SJSA1 (cell line): ENCODE measurements around the gene HS1BP3. TPM values are rescaled to one million over a fixed set of nuclear protein-coding genes. Genes with fewer than 3 reads are reported as not detected.

Experiments
- DNase-seq, 2 experiments: peaks; one replicate each; pipeline ENCODE4 v3.0.0-alpha.2; 2015 to 2020; ENCODE audit warnings: low spot score in 2 of 2, low read depth in 1 of 2
- H3K27ac ChIP-seq: fragments of 250-450 bp; sonication (Bioruptor Pico); 2 replicates; pipeline ENCODE4 v1.5.1; 2020; ENCODE audit warnings: mild to moderate bottlenecking, moderate library complexity
- H3K27me3 ChIP-seq: fragments of 250-450 bp; sonication (Bioruptor Pico); replicated peaks from 2 replicates; pipeline ENCODE4 v1.5.1; 2020; ENCODE audit warnings: mild to moderate bottlenecking, moderate library complexity
- H3K36me3 ChIP-seq: fragments of 250-450 bp; sonication (Bioruptor Pico); 2 replicates; pipeline ENCODE4 v1.5.1; 2020; ENCODE audit warnings: mild to moderate bottlenecking
- H3K4me1 ChIP-seq: fragments of 250-450 bp; sonication (Bioruptor Pico); replicated peaks from 2 replicates; pipeline ENCODE4 v1.6.1; 2021; ENCODE audit warnings: mild to moderate bottlenecking
- H3K4me3 ChIP-seq: fragments of 250-450 bp; sonication (Bioruptor Pico); 2 replicates; pipeline ENCODE4 v1.5.1; 2020; ENCODE audit warnings: mild to moderate bottlenecking
- H3K9me3 ChIP-seq: fragments of 250-450 bp; sonication (Bioruptor Pico); replicated peaks from 2 replicates; pipeline ENCODE4 v1.5.1; 2020; ENCODE audit warnings: mild to moderate bottlenecking
- total RNA-seq: library from RNA; depleted of rRNA; stranded (reverse); fragments of >200 nt; shearing (Covaris generic); gene quantifications from 2 replicates; pipeline ENCODE4 v1.2.3, GENCODE V29; 2014

HS1BP3 gene
- total RNA-seq, 1 experiment from 2014 or later, result 17.2 TPM

GRCh38 chr2:20603791-20604190, 47.1 kb downstream of the HS1BP3 start:
- no peak overlapping the region for H3K27ac ChIP-seq
- no peaks in the 10 kb centered on the region for H3K36me3 ChIP-seq
- no peaks in the 10 kb centered on the region for H3K27me3 ChIP-seq

GRCh38 chr2:20602803-20603202, 48.1 kb downstream of the HS1BP3 start:
- H3K4me3 ChIP-seq, result no peak overlapping the region
- H3K27ac ChIP-seq, result no peak overlapping the region
- H3K27me3 ChIP-seq, result no peaks in the 10 kb centered on the region
- H3K9me3 ChIP-seq, result no peaks in the 10 kb centered on the region; the same call in 1 of the 2 replicates
- no peaks in the 10 kb centered on the region for H3K4me1 ChIP-seq
- no peak for DNase-seq
- no peaks in the 10 kb centered on the region for H3K36me3 ChIP-seq

More at GRCh38 chr2:20603791-20604190, 47.1 kb downstream of the HS1BP3 start:
- Histone ChIP-seq H3K4me1 (no peaks in the 10 kb centered on the region), H3K4me3 (no peak overlapping the region), H3K9me3 (no peaks in the 10 kb centered on the region; the same call in 1 of the 2 replicates)
- no peak for DNase-seq

GRCh38 chr2:20600756-20601325, 50.1 kb downstream of the HS1BP3 start:
- no peak overlapping the region for H3K27ac ChIP-seq
- peaks cover 12% of the 10 kb centered on the region for H3K4me1 ChIP-seq
- no peak overlapping the region for H3K4me3 ChIP-seq
- H3K36me3 ChIP-seq, result 0 out of 2 replicates have a peak, but pooled peaks cover 6% of the 10 kb centered on the region
- H3K27me3 ChIP-seq, result no peaks in the 10 kb centered on the region
- no peaks in the 10 kb centered on the region for H3K9me3 ChIP-seq
- DNase-seq, result no peak

- no peaks in the 10 kb centered on the region for H3K27me3 ChIP-seq
- peaks cover 9% of the 10 kb centered on the region; the same call in 1 of the 2 replicates for H3K36me3 ChIP-seq
- peaks cover 20% of the 10 kb centered on the region for H3K4me1 ChIP-seq
- H3K4me3 ChIP-seq, result no peak overlapping the region
- H3K27ac ChIP-seq, result no peak overlapping the region
- DNase-seq, result no peak
- H3K9me3 ChIP-seq, result no peaks in the 10 kb centered on the region
Measured at GRCh38 chr2:20599861-20600461, 50.9 kb downstream of the HS1BP3 start.

- no peak for DNase-seq
- peaks cover 29% of the 10 kb centered on the region for H3K4me1 ChIP-seq
Measured at GRCh38 chr2:20599001-20599600, 51.8 kb downstream of the HS1BP3 start.

GRCh38 chr2:20597860-20598183, 53.1 kb downstream of the HS1BP3 start:
- H3K36me3 ChIP-seq, result peaks cover 9% of the 10 kb centered on the region; the same call in 1 of the 2 replicates
- H3K9me3 ChIP-seq, result no peaks in the 10 kb centered on the region
- DNase-seq, result no peak
- no peak overlapping the region for H3K4me3 ChIP-seq
- no peaks in the 10 kb centered on the region for H3K27me3 ChIP-seq
- no peak overlapping the region for H3K27ac ChIP-seq
- peaks cover 42% of the 10 kb centered on the region for H3K4me1 ChIP-seq

More at GRCh38 chr2:20599001-20599600, 51.8 kb downstream of the HS1BP3 start:
- no peak overlapping the region for H3K27ac ChIP-seq
- H3K36me3 ChIP-seq, result peaks cover 9% of the 10 kb centered on the region; the same call in 1 of the 2 replicates
- H3K27me3 ChIP-seq, result no peaks in the 10 kb centered on the region
- no peaks in the 10 kb centered on the region for H3K9me3 ChIP-seq
- no peak overlapping the region for H3K4me3 ChIP-seq

GRCh38 chr2:20596973-20597859, 53.7 kb downstream of the HS1BP3 start:
- Histone ChIP-seq H3K27ac (peak overlapping the region; percentile 89; the same call in 1 of the 2 replicates), H3K27me3 (no peaks in the 10 kb centered on the region), H3K4me1 (peaks cover 45% of the 10 kb centered on the region), H3K4me3 (no peak overlapping the region), H3K36me3 (peaks cover 9% of the 10 kb centered on the region; the same call in 1 of the 2 replicates), H3K9me3 (no peaks in the 10 kb centered on the region)
- DNase-seq, result no peak

- Histone ChIP-seq H3K27ac (peak overlapping the region; percentile 89), H3K4me1 (peaks cover 45% of the 10 kb centered on the region), H3K36me3 (peaks cover 9% of the 10 kb centered on the region; the same call in 1 of the 2 replicates), H3K9me3 (no peaks in the 10 kb centered on the region), H3K27me3 (no peaks in the 10 kb centered on the region), H3K4me3 (no peak overlapping the region)
- DNase-seq, result no peak
Measured at GRCh38 chr2:20596193-20596972, 54.5 kb downstream of the HS1BP3 start.

GRCh38 chr2:20595439-20596192, 55.3 kb downstream of the HS1BP3 start:
- Histone ChIP-seq H3K4me1 (peaks cover 49% of the 10 kb centered on the region), H3K27me3 (no peaks in the 10 kb centered on the region), H3K4me3 (no peak overlapping the region), H3K27ac (peak overlapping the region; percentile 89), H3K36me3 (peaks cover 9% of the 10 kb centered on the region; the same call in 1 of the 2 replicates), H3K9me3 (no peaks in the 10 kb centered on the region)
- peak in 1 of 2 experiments; percentile 52 for DNase-seq

- H3K4me3 ChIP-seq, result no peak overlapping the region
- peaks cover 55% of the 10 kb centered on the region for H3K4me1 ChIP-seq
- H3K36me3 ChIP-seq, result peaks cover 9% of the 10 kb centered on the region; the same call in 1 of the 2 replicates
- no peak for DNase-seq
- H3K27me3 ChIP-seq, result no peaks in the 10 kb centered on the region
- H3K9me3 ChIP-seq, result no peaks in the 10 kb centered on the region
- H3K27ac ChIP-seq, result peak overlapping the region; percentile 89
Measured at GRCh38 chr2:20594957-20595356, 55.9 kb downstream of the HS1BP3 start.

GRCh38 chr2:20594048-20594750, 56.7 kb downstream of the HS1BP3 start:
- no peak overlapping the region for H3K27ac ChIP-seq
- peaks cover 63% of the 10 kb centered on the region for H3K4me1 ChIP-seq
- no peaks in the 10 kb centered on the region for H3K27me3 ChIP-seq

More at GRCh38 chr2:20594048-20594750, 56.7 kb downstream of the HS1BP3 start:
- DNase-seq, result no peak
- Histone ChIP-seq H3K9me3 (no peaks in the 10 kb centered on the region), H3K4me3 (no peak overlapping the region), H3K36me3 (peaks cover 9% of the 10 kb centered on the region; the same call in 1 of the 2 replicates)
